Right atrium auricular region (tissue), 2 donors: ENCODE data around the gene CGA. TPM values are rescaled to one million over a fixed set of nuclear protein-coding genes. Genes with fewer than 3 reads are reported as not detected.

Experiments used
- DNase-seq: peaks from one replicate; pipeline ENCODE4 v3.0.0-alpha.2; 2019; ENCODE audit warnings: low spot score
- H3K27ac ChIP-seq, 2 donors: fragments of 200-600 bp; sonication (generic); 1 replicate in 1 of 2; 2 replicates in 1 of 2; pipeline ENCODE4 v1.5.1; 2016 to 2019
- H3K27me3 ChIP-seq, 2 donors: fragments of 200-600 bp; sonication (generic); one replicate each; pipeline versions ENCODE4 v1.5.1 to v1.6.0; 2017 to 2019
- H3K36me3 ChIP-seq: fragments of 200-600 bp; sonication (generic); one replicate; pipeline ENCODE4 v1.5.1; 2016
- H3K4me1 ChIP-seq, 2 donors: fragments of 200-600 bp; sonication (generic); one replicate each; pipeline versions ENCODE4 v1.5.1 to v1.6.0; 2017 to 2019
- H3K4me3 ChIP-seq, 2 donors: fragments of 200-600 bp; sonication (generic); 1 replicate in 1 of 2; 2 replicates in 1 of 2; pipeline ENCODE4 v1.5.1; 2017 to 2019; ENCODE audit warnings: mild to moderate bottlenecking in 1 of 2, moderate library complexity in 1 of 2
- H3K9me3 ChIP-seq, 2 donors: fragments of 200-600 bp; sonication (generic); one replicate each; pipeline ENCODE4 v1.5.1; 2019
- CTCF ChIP-seq, 2 donors: fragments of 200-600 bp; sonication (generic); IDR thresholded peaks; one replicate each; pipeline ENCODE4 v1.5.1; 2019; ENCODE audit warnings: antibody characterized with exemption in 2 of 2
- total RNA-seq, 2 donors: library from RNA; depleted of rRNA; stranded (reverse); fragments of >200 nt; gene quantifications; one replicate each; pipeline ENCODE4 v1.1.0, GENCODE V29; 2016

The CGA gene
- total RNA-seq, 2 donors from 2014 or later: 0.52 TPM; not detected in 1

- no peak for TF ChIP-seq CTCF (IDR thresholded peaks at IDR 0.05)
- H3K4me1 ChIP-seq: no peaks in the 10 kb centered on the region
- DNase-seq: no peak
- H3K27me3 ChIP-seq: no peaks in the 10 kb centered on the region
- no peak overlapping the region for H3K27ac ChIP-seq
- H3K9me3 ChIP-seq: no peaks in the 10 kb centered on the region
- no peak overlapping the region for H3K4me3 ChIP-seq
- no peaks in the 10 kb centered on the region for H3K36me3 ChIP-seq
Measured at GRCh38 chr6:87099472-87099871, 4.6 kb upstream of the CGA start.

- no peak for DNase-seq
- no peaks in the 10 kb centered on the region for H3K9me3 ChIP-seq
Measured at GRCh38 chr6:87094576-87094975, 330 bp downstream of the CGA start.

GRCh38 chr6:87093651-87094050, 1.3 kb downstream of the CGA start:
- no peak for DNase-seq
- no peak overlapping the region for H3K4me3 ChIP-seq
- H3K9me3 ChIP-seq: no peaks in the 10 kb centered on the region
- no peaks in the 10 kb centered on the region for H3K27me3 ChIP-seq
- no peaks in the 10 kb centered on the region for H3K36me3 ChIP-seq
- no peak overlapping the region for H3K27ac ChIP-seq
- no peak for TF ChIP-seq CTCF (IDR thresholded peaks at IDR 0.05)
- no peaks in the 10 kb centered on the region for H3K4me1 ChIP-seq

More at GRCh38 chr6:87094576-87094975, 330 bp downstream of the CGA start:
- TF ChIP-seq CTCF (IDR thresholded peaks at IDR 0.05): no peak
- no peak overlapping the region for H3K27ac ChIP-seq
- no peaks in the 10 kb centered on the region for H3K36me3 ChIP-seq
- H3K4me3 ChIP-seq: no peak overlapping the region
- H3K27me3 ChIP-seq: no peaks in the 10 kb centered on the region
- no peaks in the 10 kb centered on the region for H3K4me1 ChIP-seq

GRCh38 chr6:87093199-87093598, 1.7 kb downstream of the CGA start:
- no peak for TF ChIP-seq CTCF (IDR thresholded peaks at IDR 0.05)
- no peak overlapping the region for H3K27ac ChIP-seq
- DNase-seq: no peak
- H3K9me3 ChIP-seq: no peaks in the 10 kb centered on the region
- H3K4me3 ChIP-seq: no peak overlapping the region
- H3K36me3 ChIP-seq: no peaks in the 10 kb centered on the region
- H3K4me1 ChIP-seq: no peaks in the 10 kb centered on the region
- H3K27me3 ChIP-seq: no peaks in the 10 kb centered on the region

GRCh38 chr6:87092435-87092834, 2.5 kb downstream of the CGA start:
- H3K4me1 ChIP-seq: no peaks in the 10 kb centered on the region
- no peaks in the 10 kb centered on the region for H3K36me3 ChIP-seq
- no peak overlapping the region for H3K4me3 ChIP-seq
- no peaks in the 10 kb centered on the region for H3K27me3 ChIP-seq
- H3K9me3 ChIP-seq: no peaks in the 10 kb centered on the region
- no peak overlapping the region for H3K27ac ChIP-seq
- no peak for DNase-seq
- TF ChIP-seq CTCF (IDR thresholded peaks at IDR 0.05): no peak

- Histone ChIP-seq H3K4me1 (no peaks in the 10 kb centered on the region), H3K4me3 (no peak overlapping the region)
- TF ChIP-seq CTCF (IDR thresholded peaks at IDR 0.05): no peak
Measured at GRCh38 chr6:87089135-87089534, 5.8 kb downstream of the CGA start.

More at GRCh38 chr6:87089135-87089534, 5.8 kb downstream of the CGA start:
- no peak for DNase-seq
- Histone ChIP-seq H3K9me3 (no peaks in the 10 kb centered on the region), H3K27ac (no peak overlapping the region), H3K36me3 (no peaks in the 10 kb centered on the region), H3K27me3 (no peaks in the 10 kb centered on the region)
